ENCODE results near the gene NLRC4.
"Not testable (repeated sequence)": the region's sequence is repeated elsewhere in the genome, so short reads cannot be mapped to it uniquely, and the experiment has no call there.

The NLRC4 gene

GRCh38 chr2:32227492-32227891 is 37.2 kb downstream of the NLRC4 start:
- Mint-ChIP-seq H3K27me3 (ENCODE audit: low read depth) (no peaks in the 10 kb centered on the region), H3K36me3 (ENCODE audit: low read depth) (peaks cover 17% of the 10 kb centered on the region), H3K27ac (no peak overlapping the region), H3K9me3 (no peaks in the 10 kb centered on the region), H3K4me1 (ENCODE audit: low read depth) (no peaks in the 10 kb centered on the region), H3K4me3 (no peak overlapping the region)

GRCh38 chr2:32222966-32223365 is 41.7 kb downstream of the NLRC4 start:
- Mint-ChIP-seq H3K27ac (no peak overlapping the region), H3K36me3 (ENCODE audit: low read depth) (peaks cover 28% of the 10 kb centered on the region), H3K4me1 (ENCODE audit: low read depth) (no peaks in the 10 kb centered on the region), H3K9me3 (no peaks in the 10 kb centered on the region), H3K4me3 (no peak overlapping the region), H3K27me3 (ENCODE audit: low read depth) (no peaks in the 10 kb centered on the region)

- Mint-ChIP-seq H3K27ac (no peak overlapping the region), H3K4me3 (no peak overlapping the region), H3K27me3 (ENCODE audit: low read depth) (no peaks in the 10 kb centered on the region), H3K9me3 (no peaks in the 10 kb centered on the region), H3K36me3 (ENCODE audit: low read depth) (peaks cover 27% of the 10 kb centered on the region), H3K4me1 (ENCODE audit: low read depth) (no peaks in the 10 kb centered on the region)
These were observed 44.2 kb downstream of the NLRC4 start for GRCh38 chr2:32220445-32220844.

- H3K4me3 Mint-ChIP-seq: no peak overlapping the region
- no peaks in the 10 kb centered on the region for H3K27me3 Mint-ChIP-seq (ENCODE audit: low read depth)
- H3K27ac Mint-ChIP-seq: no peak overlapping the region
- no peaks in the 10 kb centered on the region for H3K9me3 Mint-ChIP-seq
- peaks cover 16% of the 10 kb centered on the region for H3K36me3 Mint-ChIP-seq (ENCODE audit: low read depth)
- H3K4me1 Mint-ChIP-seq (ENCODE audit: low read depth): peaks cover 4% of the 10 kb centered on the region
These were observed 52.4 kb downstream of the NLRC4 start for GRCh38 chr2:32212295-32212694.

GRCh38 chr2:32210767-32211408 is 53.8 kb downstream of the NLRC4 start:
- no peaks in the 10 kb centered on the region for H3K27me3 Mint-ChIP-seq (ENCODE audit: low read depth)
- no peak overlapping the region for H3K27ac Mint-ChIP-seq
- H3K4me3 Mint-ChIP-seq: no peak overlapping the region
- H3K4me1 Mint-ChIP-seq (ENCODE audit: low read depth): peaks cover 4% of the 10 kb centered on the region
- H3K9me3 Mint-ChIP-seq: no peaks in the 10 kb centered on the region
- peaks cover 12% of the 10 kb centered on the region for H3K36me3 Mint-ChIP-seq (ENCODE audit: low read depth)

- H3K36me3 Mint-ChIP-seq (ENCODE audit: low read depth): peaks cover 18% of the 10 kb centered on the region
These were observed 61.3 kb downstream of the NLRC4 start for GRCh38 chr2:32203428-32203827.

GRCh38 chr2:32200814-32201213 is 63.9 kb downstream of the NLRC4 start:
- Mint-ChIP-seq H3K27me3 (ENCODE audit: low read depth) (no peaks in the 10 kb centered on the region), H3K4me3 (no peak overlapping the region), H3K36me3 (ENCODE audit: low read depth) (peaks cover 25% of the 10 kb centered on the region), H3K4me1 (ENCODE audit: low read depth) (no peaks in the 10 kb centered on the region), H3K9me3 (no peaks in the 10 kb centered on the region), H3K27ac (no peak overlapping the region)

More at GRCh38 chr2:32203428-32203827, 61.3 kb downstream of the NLRC4 start:
- H3K27ac Mint-ChIP-seq; H3K4me3 Mint-ChIP-seq; H3K9me3 Mint-ChIP-seq; H3K4me1 Mint-ChIP-seq (ENCODE audit: low read depth); H3K27me3 Mint-ChIP-seq (ENCODE audit: low read depth): not testable (repeated sequence)

- peaks cover 16% of the 10 kb centered on the region for H3K36me3 Mint-ChIP-seq (ENCODE audit: low read depth)
- no peaks in the 10 kb centered on the region for H3K27me3 Mint-ChIP-seq (ENCODE audit: low read depth)
- H3K4me1 Mint-ChIP-seq (ENCODE audit: low read depth): peaks cover 8% of the 10 kb centered on the region
- H3K9me3 Mint-ChIP-seq: no peaks in the 10 kb centered on the region
- no peak overlapping the region for H3K4me3 Mint-ChIP-seq
- H3K27ac Mint-ChIP-seq: no peak overlapping the region
These were observed 72.3 kb downstream of the NLRC4 start for GRCh38 chr2:32192418-32192817.

GRCh38 chr2:32189011-32189410 is 75.7 kb downstream of the NLRC4 start:
- Mint-ChIP-seq H3K4me3 (no peak overlapping the region), H3K27me3 (ENCODE audit: low read depth) (no peaks in the 10 kb centered on the region), H3K27ac (no peak overlapping the region), H3K36me3 (ENCODE audit: low read depth) (peaks cover 24% of the 10 kb centered on the region), H3K9me3 (no peaks in the 10 kb centered on the region), H3K4me1 (ENCODE audit: low read depth) (peaks cover 8% of the 10 kb centered on the region)

GRCh38 chr2:32182667-32183066 is 82.0 kb downstream of the NLRC4 start:
- Mint-ChIP-seq H3K36me3 (ENCODE audit: low read depth) (peaks cover 18% of the 10 kb centered on the region), H3K4me3 (no peak overlapping the region), H3K4me1 (ENCODE audit: low read depth) (no peaks in the 10 kb centered on the region), H3K9me3 (no peaks in the 10 kb centered on the region), H3K27ac (no peak overlapping the region), H3K27me3 (ENCODE audit: low read depth) (no peaks in the 10 kb centered on the region)

Data from T-helper 1 cell treated with Interleukin-12 subunit alpha and Interleukin-12 subunit beta and Interleukin-4 antibody, amounts not matched to agents 30 μg/mL and 1 μg/mL, for 36 hours (primary cell).